GM21526 (cell line): ENCODE measurements around the gene SPRN.
"Not testable (repeated sequence)": the region's sequence is repeated elsewhere in the genome, so short reads cannot be mapped to it uniquely, and the experiment has no call there.

Experiments used
- ATAC-seq: cut with Tn5 transposase; IDR thresholded peaks from one replicate; pipeline ENCODE4 v1.9.1; 2021; ENCODE audit warnings: moderate library complexity; ENCODE audit not compliant: unreplicated experiment, low FRiP score

SPRN gene

DNA sequence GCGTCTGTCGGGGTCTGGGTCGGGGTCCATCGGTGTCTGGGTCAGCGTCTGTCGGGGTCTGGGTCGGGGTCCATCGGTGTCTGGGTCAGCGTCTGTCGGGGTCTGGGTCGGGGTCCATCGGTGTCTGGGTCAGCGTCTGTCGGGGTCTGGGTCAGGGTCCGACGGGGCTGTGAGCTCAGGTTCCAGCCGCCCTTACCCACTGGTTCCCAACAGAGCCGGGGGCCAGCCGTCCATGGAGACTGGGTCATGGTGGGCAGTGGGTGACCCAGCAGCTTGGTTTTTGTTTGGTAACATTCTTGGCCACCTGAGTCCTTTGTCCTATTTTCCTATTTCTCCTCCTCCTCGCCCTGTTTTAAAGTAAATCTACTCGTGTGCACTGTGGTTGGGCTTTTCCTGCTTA, 16.9 kb upstream of the SPRN start:
- not testable (repeated sequence) for ATAC-seq

DNA sequence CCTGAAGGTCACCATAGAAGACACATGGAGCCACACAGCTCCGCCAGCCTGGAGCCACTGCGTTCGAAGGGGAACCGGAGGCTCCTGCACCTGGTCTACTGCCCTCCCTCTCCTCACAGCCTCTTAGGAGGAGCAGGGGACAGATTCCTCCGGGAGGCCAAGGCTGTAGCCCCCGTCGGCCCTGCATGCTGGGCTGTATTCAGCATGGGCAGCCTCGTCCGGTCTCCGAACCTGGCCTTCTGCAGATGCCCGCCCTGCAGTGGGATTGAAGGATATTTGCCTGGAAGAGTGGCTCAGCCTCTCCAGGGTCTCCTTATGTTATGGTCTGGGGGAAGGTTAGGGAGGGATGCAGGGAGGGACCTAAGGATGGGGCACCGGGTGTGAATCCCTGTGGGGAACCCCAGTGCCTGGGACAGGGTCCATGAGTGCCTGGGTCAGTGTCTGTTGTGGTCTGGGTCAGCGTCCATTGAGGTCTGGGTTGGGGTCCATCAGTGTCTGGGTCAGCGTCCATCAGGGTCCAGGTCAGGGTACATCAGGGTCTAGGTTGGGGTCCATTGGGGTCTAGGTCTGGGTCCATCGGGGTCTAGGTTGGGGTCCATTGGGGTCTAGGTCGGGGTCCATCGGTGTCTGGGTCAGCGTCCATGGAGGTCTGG, 16.3 kb upstream of the SPRN start:
- no peak for ATAC-seq

DNA sequence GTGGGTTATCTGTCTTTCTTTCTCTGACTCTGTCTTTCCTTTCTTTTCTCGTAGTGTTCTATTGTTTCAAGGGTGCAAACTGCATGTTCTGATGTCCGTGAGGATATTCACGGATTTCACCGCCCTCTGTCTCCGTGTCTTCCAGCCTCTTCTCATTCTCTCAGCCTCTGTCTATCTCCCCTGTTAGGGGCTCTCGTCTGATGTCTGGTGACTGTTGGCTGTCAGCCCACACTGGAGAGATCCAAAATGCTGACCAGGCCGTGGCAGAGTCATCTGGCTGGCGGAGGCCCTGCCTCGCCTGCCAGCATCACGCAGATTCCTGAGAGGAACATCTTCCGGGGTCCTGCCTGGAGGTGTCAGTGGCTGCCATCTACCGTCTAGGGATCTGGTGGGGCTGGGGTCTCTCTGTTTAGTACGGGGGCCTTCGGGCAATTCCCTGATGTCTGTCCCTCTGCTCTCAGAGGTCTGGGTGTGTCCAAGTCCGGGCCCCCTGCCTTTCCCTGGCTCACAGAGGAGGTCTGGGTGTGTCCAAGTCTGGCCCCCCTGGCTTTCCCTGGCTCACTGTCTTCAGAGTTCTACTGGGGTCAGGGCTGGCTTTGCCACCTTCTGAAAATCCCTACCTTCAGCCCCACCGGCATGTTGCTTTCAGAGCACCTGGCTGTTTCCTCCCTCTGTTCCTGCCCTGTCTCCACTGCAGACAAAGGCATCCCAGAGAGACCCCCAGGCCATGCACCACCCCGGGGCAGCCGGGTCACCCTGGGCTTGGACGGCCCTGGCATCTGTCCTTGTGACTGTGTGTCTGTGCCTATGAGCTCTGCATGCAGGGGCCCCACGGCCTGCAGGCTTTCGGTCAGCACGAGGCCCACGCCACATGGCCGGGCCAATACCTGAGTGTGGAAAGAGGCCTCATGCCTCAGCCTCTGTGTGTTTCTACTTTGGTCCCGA, 15.4 kb upstream of the SPRN start:
- no peak for ATAC-seq

DNA sequence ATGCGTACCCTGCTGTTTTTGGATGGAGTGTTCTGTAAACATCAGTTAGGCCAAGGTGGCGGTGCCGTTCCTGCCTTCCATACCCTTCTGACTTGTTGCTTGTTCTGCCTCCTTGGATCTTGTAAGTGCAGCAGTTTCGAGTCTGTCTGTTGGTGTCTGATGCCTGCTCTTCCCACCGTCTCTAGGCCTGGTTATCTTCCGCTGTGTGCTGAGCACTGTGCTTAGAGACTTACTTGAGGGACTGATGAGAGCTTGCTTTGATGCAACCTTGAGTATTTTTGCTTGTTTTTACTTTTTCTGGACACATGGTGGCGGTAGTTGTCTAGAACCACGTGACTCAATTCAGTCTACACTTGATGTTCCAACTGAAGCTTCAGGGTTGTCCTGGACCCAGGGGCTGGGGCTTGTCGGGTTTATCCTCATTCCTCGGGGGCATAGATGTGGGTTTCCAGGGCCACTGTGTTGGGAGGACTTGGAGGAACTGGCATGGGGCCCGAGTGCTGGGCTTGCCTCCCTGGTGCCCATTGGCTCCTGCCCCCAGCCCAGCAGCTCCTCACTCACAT, 14.4 kb upstream of the SPRN start:
- ATAC-seq = no peak

- ATAC-seq = not testable (repeated sequence)
Observed at GRCh38 chr10:133432789-133433188, 8.4 kb upstream of the SPRN start.

DNA sequence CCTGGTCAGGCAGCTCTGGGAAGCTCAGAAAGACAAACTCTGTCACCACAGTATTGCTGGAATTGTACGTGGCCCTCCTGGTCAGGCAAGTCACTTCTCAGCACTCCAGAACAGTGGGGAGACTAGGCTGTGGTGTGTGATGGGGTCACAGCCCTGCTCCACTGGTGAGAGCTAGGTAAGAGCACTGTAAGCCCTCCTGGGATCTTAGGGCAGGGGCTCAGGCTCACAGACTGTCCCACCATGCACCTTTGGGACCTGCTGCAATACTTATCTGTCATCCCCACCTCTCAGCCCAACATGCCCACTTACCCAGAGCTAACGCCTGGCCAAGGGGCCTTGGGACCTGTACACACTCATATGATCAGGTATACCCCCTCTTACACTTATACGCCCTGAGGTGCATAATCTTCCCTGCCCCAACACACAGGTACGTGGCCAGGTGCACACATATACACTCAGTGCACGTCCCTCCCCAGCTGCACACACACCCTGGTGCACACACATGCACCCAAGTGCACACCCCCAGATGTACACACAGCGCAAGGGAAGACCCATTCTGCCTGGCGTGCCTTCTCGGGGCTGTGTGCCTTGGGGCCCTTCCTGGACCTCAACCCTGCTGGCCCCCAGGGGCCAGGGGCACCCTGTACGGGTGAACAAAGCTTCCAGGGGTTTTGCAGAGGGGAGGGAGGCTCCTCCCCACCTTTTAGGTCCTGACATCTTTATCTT, 7.6 kb upstream of the SPRN start:
- ATAC-seq = not testable (repeated sequence)

- ATAC-seq = not testable (repeated sequence)
Observed at GRCh38 chr10:133429571-133429970, 5.1 kb upstream of the SPRN start.

DNA sequence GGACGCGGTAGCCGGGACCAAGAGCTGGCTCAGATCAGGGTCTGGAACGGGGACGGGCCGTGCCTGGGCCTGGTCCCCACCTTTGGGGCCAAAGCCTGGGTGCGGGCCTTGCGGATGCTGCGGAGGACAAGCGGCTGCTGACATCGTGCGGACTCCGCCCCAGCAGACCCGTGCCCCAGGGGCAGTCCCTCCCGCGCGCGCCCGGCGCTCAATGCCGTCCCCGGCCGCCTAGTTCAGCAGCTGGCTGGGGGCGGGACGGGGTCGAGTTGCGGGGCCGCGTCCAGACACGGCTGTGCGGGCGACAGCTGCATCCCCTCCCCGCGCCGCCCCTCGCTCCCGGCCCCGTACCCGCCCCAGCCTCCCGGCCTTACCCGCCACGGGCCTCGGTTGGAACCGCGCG, 323 bp downstream of the SPRN start:
- ATAC-seq = not testable (repeated sequence)

DNA sequence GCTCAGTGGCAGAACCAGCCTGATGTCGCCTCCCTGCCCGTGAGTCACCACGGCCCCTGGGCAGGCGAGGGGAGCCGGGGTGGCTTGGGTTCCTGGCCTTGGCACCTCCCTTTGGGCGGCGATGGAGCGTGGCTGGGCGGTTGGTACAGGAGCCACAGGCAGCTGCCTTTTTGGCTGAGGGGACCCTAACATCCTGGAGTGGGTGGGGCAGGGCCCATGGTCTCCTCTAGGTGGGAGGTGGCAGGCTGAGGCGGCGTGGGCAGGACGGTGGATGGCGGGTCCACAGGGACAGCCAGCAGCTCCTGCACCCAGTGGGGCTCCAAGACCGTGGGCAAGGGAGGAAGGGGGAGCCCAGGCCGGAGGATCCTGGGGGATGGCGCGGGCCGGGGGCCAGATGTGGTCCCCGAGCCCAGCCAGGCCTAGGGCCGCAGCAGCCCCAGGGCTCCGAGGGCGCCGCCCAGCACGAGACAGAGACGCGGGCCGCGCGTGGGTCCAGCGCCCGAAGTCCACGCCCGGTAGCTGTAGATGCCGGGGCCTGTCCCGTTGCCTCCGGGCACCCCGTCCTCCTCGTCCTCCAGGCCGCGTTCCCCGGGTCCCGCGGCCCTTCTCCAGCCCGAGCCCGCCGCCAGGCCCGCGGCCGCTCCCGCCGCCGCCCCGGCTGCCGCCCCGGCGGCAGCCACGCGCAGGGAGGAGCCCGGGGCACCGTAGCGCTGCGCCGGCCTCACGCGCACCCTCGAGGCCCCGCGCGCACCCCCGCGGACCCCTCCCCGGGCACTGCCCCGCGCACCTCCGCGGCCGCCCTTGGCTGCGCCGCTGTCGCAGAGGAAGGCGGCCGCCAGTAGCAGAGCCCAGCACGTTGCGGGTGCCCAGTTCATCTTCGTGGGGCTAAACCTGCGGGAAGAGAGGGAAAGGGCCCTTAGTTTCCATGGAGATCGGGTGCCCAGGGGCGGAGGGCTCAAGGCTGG, 1.3 kb downstream of the SPRN start:
- ATAC-seq = no peak

DNA sequence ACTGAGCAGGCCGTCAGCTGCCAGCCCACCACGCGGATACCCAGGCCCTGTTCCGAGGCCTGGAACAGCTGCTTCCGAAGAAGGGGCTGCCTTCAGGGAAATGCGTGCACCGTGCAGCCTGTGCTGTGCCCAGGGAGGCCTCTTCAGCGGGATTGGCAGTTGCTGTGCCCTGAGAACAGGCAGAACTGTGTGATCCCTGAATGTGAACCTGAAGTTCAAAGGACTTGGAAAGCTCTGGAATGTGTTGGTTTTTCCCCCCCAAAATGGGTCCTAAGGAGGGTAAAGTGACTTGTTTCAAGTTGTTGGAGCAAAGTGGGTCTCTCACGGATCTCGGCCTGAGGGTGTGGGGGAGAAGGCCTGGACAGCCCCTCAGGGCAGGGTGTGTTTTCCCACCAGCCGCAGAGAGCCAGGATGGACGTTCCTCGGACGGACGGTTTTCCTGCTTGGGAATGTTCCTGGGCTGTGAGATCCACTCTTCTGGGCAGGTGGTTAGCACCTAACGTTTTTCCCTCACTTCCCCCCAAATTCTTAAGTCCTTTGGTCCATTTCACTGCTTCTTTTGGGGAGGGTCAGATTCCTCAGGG, 2.1 kb downstream of the SPRN start:
- ATAC-seq = no peak

- no peak for ATAC-seq
Observed at GRCh38 chr10:133421336-133422222, 2.8 kb downstream of the SPRN start.

DNA sequence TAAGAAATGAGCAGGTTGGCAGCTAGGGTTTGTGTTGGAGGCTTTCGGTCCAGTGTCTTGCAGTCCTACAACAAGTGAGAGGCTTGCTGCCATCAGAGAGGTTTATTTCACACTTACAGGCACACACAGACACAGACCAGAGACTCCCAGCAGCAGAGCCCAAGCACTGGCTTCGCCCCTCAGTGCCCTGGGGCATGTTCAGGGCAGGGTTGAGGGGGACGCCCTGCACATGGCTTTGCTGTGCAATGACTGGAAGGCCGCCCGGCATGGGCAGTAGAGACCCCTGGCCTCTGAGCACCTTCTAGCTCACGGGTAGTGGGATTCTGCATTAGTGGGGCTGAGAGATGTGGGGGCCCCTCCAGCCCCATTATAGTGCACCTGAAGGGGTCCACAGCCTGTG, 3.8 kb downstream of the SPRN start:
- ATAC-seq = no peak

DNA sequence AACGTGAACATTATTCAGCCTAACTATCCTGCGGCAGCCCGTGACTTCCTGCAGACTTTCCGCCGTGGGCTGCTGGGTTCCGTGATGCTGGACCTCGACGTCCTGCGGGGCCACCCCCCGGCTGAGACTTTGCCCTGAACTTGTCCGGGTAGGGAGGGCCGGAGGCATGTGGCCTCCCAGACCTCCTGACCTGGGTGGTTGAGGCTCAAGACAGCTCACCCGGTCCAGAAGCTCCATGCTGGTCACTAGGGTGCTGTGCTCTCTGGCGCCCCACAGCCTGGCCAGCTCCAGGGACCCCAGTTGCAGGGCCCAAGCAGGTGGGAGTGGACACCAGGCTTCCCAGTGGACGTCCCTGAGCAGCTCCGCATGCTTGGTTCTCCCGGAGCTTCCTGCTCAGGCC, 4.4 kb downstream of the SPRN start:
- no peak for ATAC-seq

- ATAC-seq = no peak
Observed at GRCh38 chr10:133419211-133419950, 5.0 kb downstream of the SPRN start.

GRCh38 chr10:133418289-133418993, 6.0 kb downstream of the SPRN start:
- no peak for ATAC-seq

GRCh38 chr10:133415752-133416151, 8.7 kb downstream of the SPRN start:
- ATAC-seq = no peak

DNA sequence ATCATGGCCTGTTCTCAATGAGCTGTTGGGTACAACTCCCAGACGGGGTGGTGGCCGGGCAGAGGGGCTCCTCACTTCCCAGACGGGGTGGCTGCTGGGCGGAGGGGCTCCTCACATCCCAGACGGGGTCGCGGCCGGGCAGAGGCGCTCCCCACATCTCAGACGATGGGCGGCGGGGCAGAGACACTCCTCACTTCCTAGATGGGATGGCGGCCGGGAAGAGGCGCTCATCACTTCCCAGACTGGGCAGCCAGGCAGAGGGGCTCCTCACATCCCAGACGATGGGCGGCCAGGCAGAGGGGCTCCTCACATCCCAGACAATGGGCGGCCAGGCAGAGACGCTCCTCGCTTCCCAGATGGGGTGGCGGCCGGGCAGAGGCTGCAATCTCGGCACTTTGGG, 10.0 kb downstream of the SPRN start:
- ATAC-seq = not testable (repeated sequence)
